ENCODE data around the gene DENND1A.

The DENND1A gene

GRCh38 chr9:123391233-123391632 is 538.7 kb downstream of the DENND1A start:
- Histone ChIP-seq H3K4me3 (ENCODE audit: low read length in 2 of 2) (no peak overlapping the region), H3K9ac (ENCODE audit: low read length in 2 of 2) (no peak overlapping the region), H3K9me3 (ENCODE audit: control insufficient read depth in 2 of 2, low read length in 2 of 2) (peaks cover 5 to 6% of the 10 kb centered on the region in 2 donors), H3K4me1 (ENCODE audit: control insufficient read depth, insufficient read depth, low read length) (no peaks in the 10 kb centered on the region), H3K27ac (ENCODE audit: low read length) (no peak overlapping the region), H3K36me3 (ENCODE audit: control insufficient read depth in 2 of 2, insufficient read depth in 2 of 2, low read length in 2 of 2) (no peaks in the 10 kb centered on the region), H3K27me3 (ENCODE audit: control insufficient read depth in 1 of 2, insufficient read depth in 2 of 2, low read length in 2 of 2) (no peaks in the 10 kb centered on the region)

GRCh38 chr9:123390337-123391135 is 539.4 kb downstream of the DENND1A start:
- no peaks in the 10 kb centered on the region for H3K4me1 ChIP-seq (ENCODE audit: control insufficient read depth, insufficient read depth, low read length)
- H3K9me3 ChIP-seq (ENCODE audit: control insufficient read depth in 2 of 2, low read length in 2 of 2): peaks cover 5 to 6% of the 10 kb centered on the region in 2 donors
- no peak overlapping the region for H3K9ac ChIP-seq (ENCODE audit: low read length in 2 of 2)
- H3K36me3 ChIP-seq (ENCODE audit: control insufficient read depth in 2 of 2, insufficient read depth in 2 of 2, low read length in 2 of 2): no peaks in the 10 kb centered on the region
- H3K27ac ChIP-seq (ENCODE audit: low read length): no peak overlapping the region
- H3K4me3 ChIP-seq (ENCODE audit: low read length in 2 of 2): no peak overlapping the region
- H3K27me3 ChIP-seq (ENCODE audit: control insufficient read depth in 1 of 2, insufficient read depth in 2 of 2, low read length in 2 of 2): no peaks in the 10 kb centered on the region

GRCh38 chr9:123389698-123390097 is 540.2 kb downstream of the DENND1A start:
- Histone ChIP-seq H3K9ac (ENCODE audit: low read length in 2 of 2) (no peak overlapping the region), H3K36me3 (ENCODE audit: control insufficient read depth in 2 of 2, insufficient read depth in 2 of 2, low read length in 2 of 2) (no peaks in the 10 kb centered on the region), H3K9me3 (ENCODE audit: control insufficient read depth in 2 of 2, low read length in 2 of 2) (peaks cover 5 to 6% of the 10 kb centered on the region in 2 donors), H3K4me1 (ENCODE audit: control insufficient read depth, insufficient read depth, low read length) (no peaks in the 10 kb centered on the region), H3K27me3 (ENCODE audit: control insufficient read depth in 1 of 2, insufficient read depth in 2 of 2, low read length in 2 of 2) (no peaks in the 10 kb centered on the region), H3K27ac (ENCODE audit: low read length) (no peak overlapping the region), H3K4me3 (ENCODE audit: low read length in 2 of 2) (no peak overlapping the region)

DNA sequence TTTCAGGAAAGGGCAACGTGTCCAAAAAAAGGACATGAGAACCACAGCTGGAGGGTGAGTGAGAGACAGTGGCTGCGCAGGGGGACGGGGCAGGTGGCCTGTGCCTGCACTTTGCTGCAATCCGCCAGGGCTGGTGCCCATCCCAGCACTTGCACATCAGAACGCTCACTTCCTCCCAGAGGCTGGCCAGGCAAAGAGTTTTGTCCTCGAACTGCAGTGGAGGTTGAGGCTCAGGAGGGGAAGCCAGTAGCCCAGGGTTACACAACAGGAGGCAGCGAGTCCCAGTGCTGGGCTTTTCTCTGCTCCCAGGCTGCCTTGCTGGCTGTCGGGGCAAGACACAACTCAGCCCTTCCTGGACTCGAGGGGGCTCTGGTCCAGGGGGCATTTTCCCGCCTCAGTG is 540.9 kb downstream of the DENND1A start:
- no peak overlapping the region for H3K4me3 ChIP-seq (ENCODE audit: low read length in 2 of 2)

DNA sequence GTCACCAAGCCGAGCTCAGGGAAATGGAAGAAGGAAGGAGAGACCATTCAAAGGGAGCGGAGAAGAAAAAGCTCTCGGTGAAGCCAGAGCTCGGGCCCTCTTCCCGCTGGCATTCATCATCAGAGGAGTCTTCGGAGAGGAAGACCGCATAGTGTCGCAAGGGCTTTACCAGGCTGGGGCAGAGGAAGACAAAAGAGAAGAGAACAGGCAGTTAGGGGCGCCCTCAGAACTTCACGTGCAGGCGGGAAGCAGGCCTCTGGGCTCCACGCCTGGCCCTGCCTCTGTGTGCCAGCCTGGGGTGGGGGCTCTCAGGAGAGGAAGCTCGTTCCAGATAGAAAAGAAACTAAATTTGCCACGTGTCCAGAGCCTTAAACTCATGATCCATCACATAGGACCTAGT is 542.2 kb downstream of the DENND1A start:
- Histone ChIP-seq H3K27ac (ENCODE audit: low read length) (no peak overlapping the region), H3K36me3 (ENCODE audit: control insufficient read depth in 2 of 2, insufficient read depth in 2 of 2, low read length in 2 of 2) (peaks cover 0 to 5% of the 10 kb centered on the region in 2 donors), H3K9me3 (ENCODE audit: control insufficient read depth in 2 of 2, low read length in 2 of 2) (peaks cover under 1% of the 10 kb centered on the region in 2 donors), H3K4me1 (ENCODE audit: control insufficient read depth, insufficient read depth, low read length) (no peaks in the 10 kb centered on the region), H3K27me3 (ENCODE audit: control insufficient read depth in 1 of 2, insufficient read depth in 2 of 2, low read length in 2 of 2) (no peaks in the 10 kb centered on the region), H3K9ac (ENCODE audit: low read length in 2 of 2) (no peak overlapping the region), H3K4me3 (ENCODE audit: low read length in 2 of 2) (no peak overlapping the region)

More for the DNA sequence above, 540.9 kb downstream of the DENND1A start:
- no peaks in the 10 kb centered on the region for H3K36me3 ChIP-seq (ENCODE audit: control insufficient read depth in 2 of 2, insufficient read depth in 2 of 2, low read length in 2 of 2)
- no peak overlapping the region for H3K9ac ChIP-seq (ENCODE audit: low read length in 2 of 2)
- H3K27ac ChIP-seq (ENCODE audit: low read length): no peak overlapping the region
- H3K27me3 ChIP-seq (ENCODE audit: control insufficient read depth in 1 of 2, insufficient read depth in 2 of 2, low read length in 2 of 2): no peaks in the 10 kb centered on the region
- H3K9me3 ChIP-seq (ENCODE audit: control insufficient read depth in 2 of 2, low read length in 2 of 2): peaks cover 5 to 6% of the 10 kb centered on the region in 2 donors
- no peaks in the 10 kb centered on the region for H3K4me1 ChIP-seq (ENCODE audit: control insufficient read depth, insufficient read depth, low read length)

DNA sequence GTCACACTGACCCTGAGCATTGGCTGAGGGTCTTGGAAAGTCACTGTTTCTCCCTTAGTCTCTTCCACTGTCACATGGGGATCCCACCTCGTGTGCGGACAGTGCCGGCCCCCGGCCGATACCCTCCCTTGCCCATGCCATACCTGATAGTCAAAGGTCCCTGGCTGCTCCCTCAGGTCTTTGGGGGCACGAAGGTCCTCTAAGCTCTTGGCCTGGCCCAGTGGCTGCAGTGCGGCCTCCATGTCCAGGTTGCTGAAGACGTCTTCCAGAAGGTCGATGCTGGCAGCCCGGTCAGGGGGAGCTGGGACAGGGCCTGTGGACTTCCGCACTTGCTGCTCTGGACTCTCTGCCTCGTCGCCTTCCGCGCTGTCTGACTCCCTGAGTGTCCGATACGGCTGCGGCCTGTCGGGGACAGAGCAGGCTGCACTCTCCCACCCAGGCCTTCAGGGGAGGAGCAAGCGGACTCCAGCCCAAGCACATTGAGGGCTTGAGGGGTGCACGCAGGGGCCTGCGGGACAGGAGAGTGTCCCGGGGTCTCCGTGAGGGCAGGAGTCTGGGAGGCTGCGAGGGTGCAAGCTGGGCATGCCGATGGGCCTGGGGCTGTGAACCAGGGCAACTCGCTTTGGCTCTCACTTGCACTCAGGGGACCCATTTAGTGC is 546.3 kb downstream of the DENND1A start:
- Histone ChIP-seq H3K4me1 (ENCODE audit: control insufficient read depth, insufficient read depth, low read length) (no peaks in the 10 kb centered on the region), H3K36me3 (ENCODE audit: control insufficient read depth in 2 of 2, insufficient read depth in 2 of 2, low read length in 2 of 2) (peaks cover 0 to 5% of the 10 kb centered on the region in 2 donors), H3K9me3 (ENCODE audit: control insufficient read depth in 2 of 2, low read length in 2 of 2) (no peaks in the 10 kb centered on the region), H3K27me3 (ENCODE audit: control insufficient read depth in 1 of 2, insufficient read depth in 2 of 2, low read length in 2 of 2) (no peaks in the 10 kb centered on the region), H3K4me3 (ENCODE audit: low read length in 2 of 2) (no peak overlapping the region), H3K27ac (ENCODE audit: low read length) (no peak overlapping the region), H3K9ac (ENCODE audit: low read length in 2 of 2) (no peak overlapping the region)

GRCh38 chr9:123382653-123383511 is 547.0 kb downstream of the DENND1A start:
- Histone ChIP-seq H3K27ac (ENCODE audit: low read length) (no peak overlapping the region), H3K4me3 (ENCODE audit: low read length in 2 of 2) (no peak overlapping the region), H3K9me3 (ENCODE audit: control insufficient read depth in 2 of 2, low read length in 2 of 2) (no peaks in the 10 kb centered on the region), H3K36me3 (ENCODE audit: control insufficient read depth in 2 of 2, insufficient read depth in 2 of 2, low read length in 2 of 2) (peaks cover 0 to 5% of the 10 kb centered on the region in 2 donors), H3K9ac (ENCODE audit: low read length in 2 of 2) (no peak overlapping the region), H3K27me3 (ENCODE audit: control insufficient read depth in 1 of 2, insufficient read depth in 2 of 2, low read length in 2 of 2) (no peaks in the 10 kb centered on the region), H3K4me1 (ENCODE audit: control insufficient read depth, insufficient read depth, low read length) (no peaks in the 10 kb centered on the region)

GRCh38 chr9:123380852-123381705 is 548.8 kb downstream of the DENND1A start:
- Histone ChIP-seq H3K27me3 (ENCODE audit: control insufficient read depth in 1 of 2, insufficient read depth in 2 of 2, low read length in 2 of 2) (no peaks in the 10 kb centered on the region), H3K4me3 (ENCODE audit: low read length in 2 of 2) (no peak overlapping the region), H3K4me1 (ENCODE audit: control insufficient read depth, insufficient read depth, low read length) (no peaks in the 10 kb centered on the region), H3K9ac (ENCODE audit: low read length in 2 of 2) (no peak overlapping the region), H3K9me3 (ENCODE audit: control insufficient read depth in 2 of 2, low read length in 2 of 2) (no peaks in the 10 kb centered on the region), H3K27ac (ENCODE audit: low read length) (no peak overlapping the region), H3K36me3 (ENCODE audit: control insufficient read depth in 2 of 2, insufficient read depth in 2 of 2, low read length in 2 of 2) (peaks cover 0 to 5% of the 10 kb centered on the region in 2 donors)

DNA sequence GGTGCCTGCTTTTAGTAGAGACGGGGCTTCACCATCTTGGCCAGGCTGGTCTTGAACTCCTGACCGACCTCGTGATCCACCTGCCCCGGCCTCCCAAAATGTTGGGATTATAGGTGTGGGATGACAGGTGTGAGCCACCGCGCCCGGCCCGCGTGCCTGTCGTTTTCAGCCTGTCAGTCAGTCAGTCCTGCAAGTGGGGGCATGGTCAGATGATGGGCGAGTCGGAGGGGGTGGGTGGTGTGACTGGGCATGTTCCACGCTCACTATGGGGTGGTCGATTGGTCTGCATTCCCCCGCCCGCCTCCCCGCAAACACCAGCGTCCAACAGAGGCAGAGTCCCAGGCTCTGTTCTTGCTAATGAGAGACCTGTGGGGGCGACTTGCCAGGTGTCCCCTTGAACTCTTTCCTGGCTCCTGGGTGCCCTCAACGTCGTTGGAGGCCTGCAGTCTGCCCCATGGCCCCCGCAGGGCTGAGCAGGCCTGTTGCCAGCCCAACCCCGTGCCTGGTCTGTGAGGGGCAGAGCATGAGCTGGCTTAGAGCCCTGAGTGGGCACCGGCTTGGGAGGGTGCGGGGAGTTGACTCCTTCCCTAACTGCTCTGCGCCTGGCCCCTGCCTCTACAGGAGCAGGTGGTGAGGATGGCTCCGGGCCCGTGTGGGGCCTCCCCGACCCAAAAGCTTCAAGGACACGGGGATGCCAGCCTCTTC is 550.8 kb downstream of the DENND1A start:
- no peak overlapping the region for H3K9ac ChIP-seq (ENCODE audit: low read length in 2 of 2)
- H3K27me3 ChIP-seq (ENCODE audit: control insufficient read depth in 1 of 2, insufficient read depth in 2 of 2, low read length in 2 of 2): peaks cover 7% of the 10 kb centered on the region in 2 donors
- H3K27ac ChIP-seq (ENCODE audit: low read length): no peak overlapping the region
- peaks cover 8% of the 10 kb centered on the region for H3K4me1 ChIP-seq (ENCODE audit: control insufficient read depth, insufficient read depth, low read length)
- H3K36me3 ChIP-seq (ENCODE audit: control insufficient read depth in 2 of 2, insufficient read depth in 2 of 2, low read length in 2 of 2): peaks cover 0 to 5% of the 10 kb centered on the region in 2 donors
- no peaks in the 10 kb centered on the region for H3K9me3 ChIP-seq (ENCODE audit: control insufficient read depth in 2 of 2, low read length in 2 of 2)
- no peak overlapping the region for H3K4me3 ChIP-seq (ENCODE audit: low read length in 2 of 2)
